CD4-positive, CD25-positive, alpha-beta regulatory T cell (primary cell): ENCODE measurements around the gene FAM177B. TPM values are rescaled to one million over a fixed set of nuclear protein-coding genes. Genes with fewer than 3 reads are reported as not detected.
"Not testable (repeated sequence)": the region's sequence is repeated elsewhere in the genome, so short reads cannot be mapped to it uniquely, and the experiment has no call there.

Experiments
- ATAC-seq, 2 donors: fragments of 150-1000 bp; cut with Tn5 transposase; one replicate each; pipeline ENCODE4 v1.10.0; 2021; ENCODE audit warnings: low read depth in 2 of 2, moderate number of reproducible peaks in 2 of 2, moderate library complexity in 1 of 2
- DNase-seq, 3 donors: peaks; one replicate each; pipeline versions ENCODE4 v3.0.0 to v3.0.0-alpha.2; 2012 to 2022; ENCODE audit warnings: mixed read lengths in 1 of 3
- H3K27ac ChIP-seq: one replicate; pipeline ENCODE4 v1.7.0; 2013; ENCODE audit warnings: mild to moderate bottlenecking, low read length; ENCODE audit not compliant: insufficient read depth, poor library complexity, severe bottlenecking
- H3K27me3 ChIP-seq: one replicate; pipeline ENCODE4 v1.7.0; 2013; ENCODE audit warnings: low read length; ENCODE audit not compliant: control insufficient read depth, insufficient read depth
- H3K36me3 ChIP-seq: one replicate; pipeline ENCODE4 v1.7.0; 2013; ENCODE audit warnings: mild to moderate bottlenecking, low read length, moderate library complexity; ENCODE audit not compliant: control insufficient read depth, insufficient read depth
- H3K4me1 ChIP-seq: 2 replicates; pipeline ENCODE4 v1.7.0; 2013; ENCODE audit warnings: mild to moderate bottlenecking, low read length; ENCODE audit not compliant: insufficient read depth, control insufficient read depth, poor library complexity, severe bottlenecking
- H3K4me3 ChIP-seq: one replicate; pipeline ENCODE4 v1.7.0; 2013; ENCODE audit warnings: low read depth, mild to moderate bottlenecking, low read length, moderate library complexity
- H3K9me3 ChIP-seq, 2 experiments: 1 replicate in 1 of 2; 2 replicates in 1 of 2; pipeline ENCODE4 v1.7.0; 2013; ENCODE audit warnings: low read length in 2 of 2, mild to moderate bottlenecking in 1 of 2, moderate library complexity in 1 of 2; ENCODE audit not compliant: control insufficient read depth in 2 of 2
- H3K27ac Mint-ChIP-seq, 3 donors: one replicate each; pipeline ENCODE4 v1.8.0; 2020 to 2022; ENCODE audit warnings: mild to moderate bottlenecking in 3 of 3, mixed read lengths in 3 of 3, moderate library complexity in 2 of 3
- H3K27me3 Mint-ChIP-seq: one replicate; pipeline ENCODE4 v1.8.0; 2022; ENCODE audit warnings: mild to moderate bottlenecking, mixed read lengths
- H3K36me3 Mint-ChIP-seq: one replicate; pipeline ENCODE4 v1.8.0; 2020; ENCODE audit warnings: mixed read lengths
- H3K4me1 Mint-ChIP-seq, 4 donors: one replicate each; pipeline ENCODE4 v1.8.0; 2020 to 2022; ENCODE audit warnings: mixed read lengths in 4 of 4, mild to moderate bottlenecking in 1 of 4
- H3K4me3 Mint-ChIP-seq, 4 donors: one replicate each; pipeline ENCODE4 v1.8.0; 2020 to 2022; ENCODE audit warnings: mild to moderate bottlenecking in 4 of 4, mixed read lengths in 4 of 4, moderate library complexity in 3 of 4
- H3K9me3 Mint-ChIP-seq, 7 donors: one replicate each; pipeline ENCODE4 v1.8.0; 2020 to 2022; ENCODE audit warnings: mixed read lengths in 7 of 7, mild to moderate bottlenecking in 3 of 7, moderate library complexity in 2 of 7
- polyA plus RNA-seq, 4 donors: library from polyadenylated mRNA; unstranded; fragments of 300-500 nt; fragmentation: Illumina TruSeq; gene quantifications; one replicate each; pipeline ENCODE4 v1.2.3, GENCODE V29; 2021
- total RNA-seq: library from RNA; stranded (reverse); gene quantifications from one replicate; pipeline ENCODE4 v1.2.3, GENCODE V29; 2022

FAM177B gene
- total and polyA plus RNA-seq, 5 donors from 2014 or later, result not detected

DNA sequence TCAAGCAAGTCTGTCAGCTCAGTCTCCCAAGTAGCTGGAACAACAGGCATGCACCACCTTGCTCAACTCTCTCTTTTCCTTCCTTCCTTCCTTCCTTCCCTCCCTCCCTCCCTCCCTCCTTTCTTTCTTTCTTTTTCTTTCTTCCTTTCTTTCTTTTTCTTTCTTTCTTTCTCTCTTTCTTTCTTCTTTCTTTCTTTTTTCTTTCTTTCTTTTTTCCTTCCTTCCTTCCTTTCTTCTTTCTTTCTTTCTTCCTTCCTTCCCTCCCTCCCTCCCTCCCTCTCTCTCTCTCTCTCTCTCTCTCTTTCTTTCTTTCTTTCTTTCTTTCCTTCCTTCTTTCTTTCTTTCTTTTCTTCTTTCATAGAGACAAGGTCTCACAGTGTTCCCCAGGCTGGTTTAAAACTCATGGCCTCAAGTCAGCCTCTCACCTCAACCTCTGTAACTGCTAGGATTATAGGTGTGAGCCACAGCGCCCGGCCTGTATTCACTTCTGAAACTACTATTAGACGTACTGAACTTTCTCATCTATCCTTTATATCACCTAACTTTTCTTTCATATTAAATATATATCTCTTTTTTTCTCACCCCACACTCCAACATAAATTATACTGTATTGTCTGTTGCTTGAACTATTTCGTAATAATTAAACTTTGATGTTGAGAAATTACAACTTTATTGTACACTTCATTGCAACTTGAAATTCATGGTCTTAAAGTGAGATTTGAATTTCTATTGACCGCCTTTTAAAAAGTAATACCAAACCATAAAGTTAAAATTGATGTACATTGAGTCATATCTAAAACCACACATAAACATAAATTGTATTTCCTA is 4.8 kb downstream of the FAM177B start:
- not testable (repeated sequence) for H3K9me3 Mint-ChIP-seq, H3K4me1 Mint-ChIP-seq, H3K27ac ChIP-seq, H3K27me3 ChIP-seq, H3K4me3 Mint-ChIP-seq, H3K36me3 Mint-ChIP-seq, DNase-seq, H3K4me1 ChIP-seq, H3K36me3 ChIP-seq, H3K9me3 ChIP-seq, H3K27ac Mint-ChIP-seq, H3K27me3 Mint-ChIP-seq, ATAC-seq, H3K4me3 ChIP-seq

DNA sequence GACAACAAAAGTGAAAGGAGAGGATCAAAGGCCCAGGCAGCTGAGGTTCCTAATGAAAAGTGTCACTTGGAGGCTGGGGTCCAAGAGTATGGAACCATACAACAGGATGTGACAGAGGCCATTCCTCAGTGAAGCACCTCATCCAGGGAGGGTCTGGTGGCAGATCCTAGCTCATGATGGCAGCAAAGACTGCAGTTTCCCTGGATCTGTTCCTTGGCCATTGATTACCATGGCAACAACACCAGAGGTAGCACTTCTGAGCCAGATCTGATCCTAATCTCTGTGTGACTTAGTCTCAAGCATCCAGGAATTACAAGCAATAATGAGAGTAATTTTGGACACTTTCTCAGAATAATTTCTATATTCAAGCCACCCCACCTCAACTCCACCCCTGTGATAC is 12.9 kb downstream of the FAM177B start:
- H3K27me3 Mint-ChIP-seq, result peaks cover 17% of the 10 kb centered on the region
- no peak overlapping the region for H3K4me3 ChIP-seq
- H3K36me3 Mint-ChIP-seq, result no peaks in the 10 kb centered on the region
- peaks cover 3% of the 10 kb centered on the region for H3K27me3 ChIP-seq
- H3K4me3 Mint-ChIP-seq, result no peak overlapping the region
- no peaks in the 10 kb centered on the region for H3K9me3 ChIP-seq
- H3K27ac Mint-ChIP-seq, result no peak overlapping the region
- peaks cover 0 to 4% (median 0%) of the 10 kb centered on the region in 7 donors for H3K9me3 Mint-ChIP-seq
- H3K4me1 ChIP-seq, result no peaks in the 10 kb centered on the region
- ATAC-seq (no peak), DNase-seq (no peak)
- no peaks in the 10 kb centered on the region for H3K4me1 Mint-ChIP-seq
- no peak overlapping the region for H3K27ac ChIP-seq
- H3K36me3 ChIP-seq, result no peaks in the 10 kb centered on the region

DNA sequence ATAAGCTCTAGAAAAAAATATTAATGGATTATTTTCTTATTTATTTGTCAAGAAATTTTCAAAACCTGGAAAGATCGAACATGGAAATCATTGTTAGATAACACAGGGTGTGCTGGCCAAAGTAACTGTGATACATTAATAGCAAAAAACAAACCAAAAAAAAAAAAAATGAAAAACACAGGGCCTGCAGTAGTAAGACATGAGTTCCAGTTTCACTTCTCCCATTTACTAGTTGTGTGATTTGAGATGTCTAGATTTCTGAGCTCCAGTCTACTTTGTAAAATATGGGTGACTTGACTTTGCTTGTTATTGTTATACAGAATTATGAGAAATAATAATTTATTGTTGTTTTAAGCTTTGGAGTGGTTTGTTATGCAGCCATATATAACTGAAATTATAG is 13.6 kb downstream of the FAM177B start:
- no peak overlapping the region for H3K4me3 ChIP-seq
- no peaks in the 10 kb centered on the region for H3K4me1 ChIP-seq
- H3K9me3 ChIP-seq, result no peaks in the 10 kb centered on the region
- H3K4me1 Mint-ChIP-seq, result no peaks in the 10 kb centered on the region
- no peak for DNase-seq
- H3K27ac Mint-ChIP-seq, result no peak overlapping the region
- peaks cover 19% of the 10 kb centered on the region for H3K27me3 Mint-ChIP-seq
- no peaks in the 10 kb centered on the region for H3K36me3 ChIP-seq
- no peak overlapping the region for H3K27ac ChIP-seq
- no peaks in the 10 kb centered on the region for H3K36me3 Mint-ChIP-seq
- no peak for ATAC-seq
- H3K27me3 ChIP-seq, result peaks cover 3% of the 10 kb centered on the region
- H3K9me3 Mint-ChIP-seq, result peaks cover 0 to 4% (median 0%) of the 10 kb centered on the region in 7 donors
- H3K4me3 Mint-ChIP-seq, result no peak overlapping the region

DNA sequence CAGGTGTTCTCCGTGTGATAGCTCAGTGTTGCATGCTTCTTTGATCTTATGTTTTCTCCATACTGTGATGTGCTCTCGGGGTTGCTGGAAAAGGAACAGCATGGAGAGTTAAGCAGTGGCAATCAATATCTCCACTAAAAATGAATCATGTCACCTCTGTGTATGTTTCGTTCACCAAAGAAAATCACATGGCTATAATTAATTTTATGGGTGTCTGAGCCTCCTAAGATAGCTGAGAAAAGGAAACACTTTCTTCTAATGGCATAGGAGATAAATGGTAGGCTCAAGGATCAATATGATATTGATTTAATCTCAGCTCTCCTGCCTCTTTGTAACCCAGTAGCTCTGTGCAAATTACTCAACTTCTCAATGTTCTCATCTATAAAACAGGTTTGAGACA is 14.3 kb downstream of the FAM177B start:
- no peak for DNase-seq
- Mint-ChIP-seq H3K9me3 (peaks cover 0 to 4% (median 0%) of the 10 kb centered on the region in 7 donors), H3K4me1 (no peaks in the 10 kb centered on the region), H3K36me3 (no peaks in the 10 kb centered on the region), H3K27me3 (peaks cover 23% of the 10 kb centered on the region), H3K27ac (no peak overlapping the region), H3K4me3 (no peak overlapping the region)
- no peaks in the 10 kb centered on the region for H3K9me3 ChIP-seq
- no peak overlapping the region for H3K4me3 ChIP-seq
- H3K27me3 ChIP-seq, result peaks cover 3% of the 10 kb centered on the region
- H3K27ac ChIP-seq, result no peak overlapping the region
- H3K4me1 ChIP-seq, result no peaks in the 10 kb centered on the region
- H3K36me3 ChIP-seq, result no peaks in the 10 kb centered on the region
- no peak for ATAC-seq

DNA sequence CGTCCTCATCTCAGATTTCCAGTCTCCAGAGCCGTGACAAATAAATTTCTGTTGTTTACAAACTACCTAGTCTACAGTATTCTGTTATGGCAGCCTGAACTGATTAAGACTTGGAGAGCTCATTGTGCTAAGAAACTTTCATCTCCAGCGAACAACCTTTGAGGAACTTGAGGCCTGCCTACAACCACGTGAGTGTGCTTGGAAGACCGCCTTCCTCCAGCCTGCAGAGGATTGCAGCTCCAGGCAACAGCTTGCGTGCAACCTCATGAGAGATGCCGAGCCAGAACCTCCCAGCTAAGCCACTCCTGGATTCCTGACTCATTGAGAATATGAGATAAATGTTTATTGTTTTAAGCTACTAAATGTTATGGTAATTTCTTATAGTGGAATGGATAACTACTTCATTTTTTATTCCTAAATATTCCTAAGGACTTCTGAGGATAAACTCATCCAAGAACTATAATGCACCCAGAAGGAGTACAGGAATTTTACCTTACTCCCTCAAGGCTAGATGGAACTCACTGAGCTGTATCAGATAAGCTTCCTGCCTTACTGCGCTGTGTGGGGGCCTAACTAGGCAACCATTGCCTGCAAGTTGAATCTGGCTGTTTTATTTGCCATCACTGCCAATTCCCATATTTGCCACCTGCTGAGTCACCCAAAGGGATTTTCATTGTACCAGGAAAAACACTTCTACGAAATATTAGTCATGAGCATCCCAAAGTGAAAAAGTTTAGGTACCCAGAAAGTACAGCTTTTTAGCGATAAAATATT is 17.6 kb downstream of the FAM177B start:
- DNase-seq, result no peak

DNA sequence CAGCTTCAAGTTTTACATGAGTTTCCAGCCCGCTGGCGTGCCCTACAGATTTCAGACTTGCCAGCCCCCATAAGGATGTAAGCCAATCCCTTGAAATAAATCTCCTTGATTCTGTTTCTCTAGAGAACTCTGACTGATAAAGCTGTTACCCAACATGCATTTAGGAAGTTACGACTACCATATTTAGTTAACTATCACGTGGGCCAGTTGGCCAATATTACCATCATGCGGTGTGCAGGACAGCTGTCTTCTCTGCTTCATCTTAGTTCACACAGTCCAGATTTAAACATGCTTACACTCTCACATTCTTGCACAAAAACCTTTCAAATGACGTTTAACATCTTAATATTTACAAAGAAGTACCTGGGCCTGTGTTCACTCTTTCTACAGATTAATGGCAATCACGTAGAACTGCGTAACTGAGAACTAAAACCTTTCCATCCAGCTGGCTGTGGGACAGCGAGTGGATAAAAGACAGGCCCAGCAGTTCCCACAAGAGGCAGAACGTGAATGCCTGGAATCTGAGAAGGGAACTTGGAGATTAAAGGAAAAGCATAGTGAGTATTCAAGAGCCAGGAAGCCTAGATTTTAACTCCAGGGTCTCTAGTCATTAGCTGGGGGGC is 20.8 kb downstream of the FAM177B start:
- Histone ChIP-seq H3K9me3 (peaks cover 0 to 3% of the 10 kb centered on the region in 2 experiments), H3K27me3 (peaks cover 7% of the 10 kb centered on the region), H3K36me3 (no peaks in the 10 kb centered on the region), H3K4me3 (no peak overlapping the region), H3K4me1 (no peaks in the 10 kb centered on the region), H3K27ac (no peak overlapping the region)
- ATAC-seq (no peak), DNase-seq (no peak)
- Mint-ChIP-seq H3K27ac (no peak overlapping the region), H3K4me1 (no peaks in the 10 kb centered on the region), H3K4me3 (no peak overlapping the region), H3K27me3 (peaks cover 17% of the 10 kb centered on the region), H3K36me3 (no peaks in the 10 kb centered on the region), H3K9me3 (peaks cover 0 to 5% (median 0%) of the 10 kb centered on the region in 7 donors)

More for the DNA sequence above, 17.6 kb downstream of the FAM177B start:
- ATAC-seq, result no peak
- H3K36me3 ChIP-seq, result no peaks in the 10 kb centered on the region
- no peak overlapping the region for H3K27ac Mint-ChIP-seq
- no peak overlapping the region for H3K27ac ChIP-seq
- H3K4me1 ChIP-seq, result no peaks in the 10 kb centered on the region
- H3K4me3 ChIP-seq, result no peak overlapping the region
- H3K4me3 Mint-ChIP-seq, result no peak overlapping the region
- no peaks in the 10 kb centered on the region for H3K36me3 Mint-ChIP-seq
- peaks cover 13% of the 10 kb centered on the region for H3K27me3 Mint-ChIP-seq
- H3K9me3 Mint-ChIP-seq, result peaks cover 0 to 2% (median 0%) of the 10 kb centered on the region in 7 donors
- H3K27me3 ChIP-seq, result peaks cover 2% of the 10 kb centered on the region
- H3K9me3 ChIP-seq, result no peaks in the 10 kb centered on the region
- no peaks in the 10 kb centered on the region for H3K4me1 Mint-ChIP-seq

DNA sequence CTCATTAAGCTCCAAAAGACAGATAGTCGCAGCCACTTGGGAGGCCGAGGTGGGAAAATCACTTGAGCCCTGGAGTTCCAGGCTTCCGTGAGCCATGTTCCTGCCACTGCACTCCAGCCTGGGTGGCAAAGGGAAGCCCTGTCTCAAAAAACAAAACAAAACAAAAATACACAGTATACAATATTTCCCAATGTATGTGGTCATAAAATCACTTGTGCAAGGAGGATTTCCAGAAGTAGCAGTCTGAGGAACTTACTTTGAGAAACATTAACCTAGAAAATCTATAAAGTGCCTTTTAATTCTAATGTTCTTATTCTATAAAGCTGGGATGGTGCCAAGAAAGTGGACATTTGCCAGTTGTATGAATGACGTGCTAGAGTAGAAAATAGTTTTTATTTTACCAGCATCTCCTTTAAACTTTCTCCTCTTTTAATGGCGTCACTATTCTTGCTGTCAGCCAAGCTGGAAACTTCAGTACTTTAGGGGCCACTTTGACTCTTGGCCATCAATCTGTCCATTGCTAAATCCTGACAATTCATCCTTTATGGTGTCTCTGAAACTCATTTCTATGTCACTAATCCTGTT is 22.5 kb downstream of the FAM177B start:
- Histone ChIP-seq H3K4me1 (no peaks in the 10 kb centered on the region), H3K9me3 (peaks cover 0 to 3% of the 10 kb centered on the region in 2 experiments), H3K36me3 (no peaks in the 10 kb centered on the region), H3K27ac (no peak overlapping the region), H3K4me3 (no peak overlapping the region), H3K27me3 (peaks cover 7% of the 10 kb centered on the region)
- H3K27me3 Mint-ChIP-seq, result peaks cover 17% of the 10 kb centered on the region
- DNase-seq, result no peak
- ATAC-seq, result no peak
- H3K9me3 Mint-ChIP-seq, result peaks cover 0 to 5% (median 0%) of the 10 kb centered on the region in 7 donors
- H3K36me3 Mint-ChIP-seq, result no peaks in the 10 kb centered on the region
- no peak overlapping the region for H3K27ac Mint-ChIP-seq
- no peaks in the 10 kb centered on the region for H3K4me1 Mint-ChIP-seq
- H3K4me3 Mint-ChIP-seq, result no peak overlapping the region
